Keratinocyte (primary cell): ENCODE data around the gene TFRC. TPM values are rescaled to one million over a fixed set of nuclear protein-coding genes. Genes with fewer than 3 reads are reported as not detected.
"Not testable (repeated sequence)": the region's sequence is repeated elsewhere in the genome, so short reads cannot be mapped to it uniquely, and the experiment has no call there.

Experiments used
- DNase-seq: peaks from one replicate; pipeline ENCODE4 v3.0.0-alpha.2; 2011; ENCODE audit warnings: low read depth, missing footprints, low spot score
- FAIRE-seq: peaks from 2 replicates; lab custom pipeline; 2011; peaks lifted over from hg19 to GRCh38; lab: Jason Lieb, UNC
- H2AFZ ChIP-seq: 2 replicates; pipeline ENCODE4 v1.6.0; 2012; ENCODE audit warnings: low read length, control low read depth, inconsistent platforms; ENCODE audit not compliant: control insufficient read depth
- H3K27ac ChIP-seq: 2 replicates; pipeline ENCODE4 v1.5.1; 2011; ENCODE audit warnings: low read length; ENCODE audit not compliant: control insufficient read depth, insufficient read depth
- H3K27me3 ChIP-seq: 3 replicates; pipeline ENCODE4 v1.6.0; 2011; ENCODE audit warnings: low read length; ENCODE audit not compliant: control insufficient read depth, insufficient read depth; ENCODE audit errors: extremely low read depth
- H3K36me3 ChIP-seq, 2 experiments: 2 replicates in 1 of 2; 3 replicates in 1 of 2; pipeline ENCODE4 v1.5.1; 2011; ENCODE audit warnings: low read length in 2 of 2, mild to moderate bottlenecking in 1 of 2; ENCODE audit not compliant: control insufficient read depth in 2 of 2, insufficient read depth in 2 of 2; ENCODE audit errors: extremely low read depth in 1 of 2
- H3K4me1 ChIP-seq: 3 replicates; pipeline ENCODE4 v1.5.1; 2011; ENCODE audit warnings: low read length; ENCODE audit not compliant: control insufficient read depth, insufficient read depth; ENCODE audit errors: extremely low read depth
- H3K4me2 ChIP-seq: 3 replicates; pipeline ENCODE4 v1.6.0; 2011; ENCODE audit warnings: low read depth, low read length; ENCODE audit not compliant: control insufficient read depth, insufficient read depth; ENCODE audit errors: extremely low read depth
- H3K4me3 ChIP-seq, 3 experiments: fragments of 200-600 bp in 1 of 3; sonication (generic) in 1 of 3; 2 replicates in 2 of 3; 3 replicates in 1 of 3; pipeline ENCODE4 v1.5.1; 2011 to 2016; ENCODE audit warnings: low read length in 3 of 3, mild to moderate bottlenecking in 3 of 3, control low read depth in 2 of 3, inconsistent platforms in 1 of 3, low read depth in 1 of 3, mixed read lengths in 1 of 3, mixed run types in 1 of 3, moderate library complexity in 1 of 3; ENCODE audit not compliant: control insufficient read depth in 2 of 3, insufficient read depth in 2 of 3; ENCODE audit errors: extremely low read depth in 1 of 3
- H3K79me2 ChIP-seq: 2 replicates; pipeline ENCODE4 v1.6.0; 2012; ENCODE audit warnings: low read length; ENCODE audit not compliant: control insufficient read depth, insufficient read depth
- H3K9ac ChIP-seq: 3 replicates; pipeline ENCODE4 v1.6.0; 2011; ENCODE audit warnings: low read length; ENCODE audit not compliant: control insufficient read depth, insufficient read depth; ENCODE audit errors: extremely low read depth
- H3K9me1 ChIP-seq: 3 replicates; pipeline ENCODE4 v1.6.0; 2011; ENCODE audit warnings: low read length; ENCODE audit not compliant: control insufficient read depth, insufficient read depth; ENCODE audit errors: extremely low read depth
- H3K9me3 ChIP-seq: 2 replicates; pipeline ENCODE4 v1.5.1; 2012; ENCODE audit warnings: low read depth, low read length; ENCODE audit not compliant: control insufficient read depth
- H4K20me1 ChIP-seq: 3 replicates; pipeline ENCODE4 v1.6.0; 2011; ENCODE audit warnings: low read length; ENCODE audit not compliant: control insufficient read depth, insufficient read depth; ENCODE audit errors: extremely low read depth
- CTCF ChIP-seq, 3 experiments: IDR thresholded peaks in 1 of 3; conservative IDR thresholded peaks in 1 of 3; optimal IDR thresholded peaks in 1 of 3; 2 replicates in 2 of 3; 3 replicates in 1 of 3; pipeline versions ENCODE3 to v1.5.1; 2011; ENCODE audit warnings: low read length in 3 of 3, mild to moderate bottlenecking in 3 of 3, moderate library complexity in 2 of 3, control low read depth in 1 of 3, inconsistent platforms in 1 of 3; ENCODE audit not compliant: insufficient read depth in 2 of 3; ENCODE audit errors: extremely low read depth in 1 of 3
- EZH2 ChIP-seq: IDR thresholded peaks from one replicate; pipeline ENCODE4 v1.6.1; 2012; ENCODE audit warnings: inconsistent platforms, mild to moderate bottlenecking, low read length, moderate library complexity
- dilution Hi-C: fragments of 300-500 bp; cut with MboI; formaldehyde crosslinking; loops from one replicate; pipeline ENCODE4 v1.7.0; 2020; ENCODE audit warnings: low sequenced_read_pairs; ENCODE audit not compliant: extremely low pct_ligation_motif_present
- polyA plus RNA-seq, 5 experiments: library from polyadenylated mRNA; depleted of rRNA in 3 of 5; stranded (reverse) in 3 of 5; stranded (forward) in 1 of 5; unstranded in 1 of 5; fragments of >200 nt; gene quantifications; 1 replicate in 1 of 5; 2 replicates in 3 of 5; 3 replicates in 1 of 5; pipeline versions ENCODE4 v1.2.1 to v1.2.3, GENCODE V29; 2011 to 2012; ENCODE audit warnings: missing spikeins in 2 of 5, low read depth in 1 of 5, low replicate concordance in 1 of 5

TFRC gene
- polyA plus RNA-seq, 1 donor (not counting 4 experiments of a cell fraction or from before 2014, with no cell fraction given): 109 TPM

DNA sequence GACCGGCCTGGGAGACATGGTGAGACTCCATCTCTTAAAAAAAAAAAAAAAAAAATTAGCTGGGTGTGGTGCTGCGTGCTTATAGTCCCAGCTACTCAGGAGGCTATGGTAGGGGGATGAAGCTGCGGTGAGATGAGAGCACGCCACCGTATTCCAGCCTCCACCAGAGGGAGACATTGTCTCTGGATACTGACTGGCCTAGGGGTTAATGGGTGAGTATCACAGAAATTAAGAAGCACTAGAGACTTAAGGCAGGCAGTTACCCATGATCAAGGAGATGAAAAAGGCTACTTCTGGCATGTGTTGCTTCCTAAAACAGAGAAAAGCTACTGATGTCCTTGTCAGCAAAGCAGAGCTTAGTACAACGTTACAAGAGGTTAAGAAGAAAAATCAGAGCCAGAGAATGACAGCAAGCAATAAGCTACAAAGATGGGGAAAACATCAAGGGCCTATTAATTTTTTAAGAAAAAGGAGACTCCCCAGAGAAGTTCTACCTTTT is 8.6 kb downstream of the TFRC start:
- TF ChIP-seq CTCF (optimal IDR thresholded peaks at IDR 0.05 in 1 of 3, IDR thresholded peaks at IDR 0.05 in 1 of 3, conservative IDR thresholded peaks at IDR 0.05 in 1 of 3; ENCODE audit: extremely low read depth in 1 of 3, insufficient read depth in 2 of 3, low read length in 3 of 3) (peak; percentile 73 to 89 (median 80)), EZH2 (no peak)
- H2AFZ ChIP-seq: no peak overlapping the region
- no peak overlapping the region for H3K9ac ChIP-seq
- H3K4me2 ChIP-seq: no peak overlapping the region
- no peaks in the 10 kb centered on the region for H3K9me1 ChIP-seq
- H3K27ac ChIP-seq: no peak overlapping the region
- no peaks in the 10 kb centered on the region for H3K9me3 ChIP-seq
- H3K79me2 ChIP-seq: peaks cover 41% of the 10 kb centered on the region
- FAIRE-seq (peak; percentile 78), DNase-seq (peak; percentile 23)
- no peaks in the 10 kb centered on the region for H3K27me3 ChIP-seq
- peaks cover 6% of the 10 kb centered on the region for H4K20me1 ChIP-seq
- H3K36me3 ChIP-seq: peaks cover 24 to 41% of the 10 kb centered on the region in 2 experiments
- dilution Hi-C loops: no loop called here
- H3K4me3 ChIP-seq: no peak overlapping the region
- H3K4me1 ChIP-seq: no peaks in the 10 kb centered on the region

DNA sequence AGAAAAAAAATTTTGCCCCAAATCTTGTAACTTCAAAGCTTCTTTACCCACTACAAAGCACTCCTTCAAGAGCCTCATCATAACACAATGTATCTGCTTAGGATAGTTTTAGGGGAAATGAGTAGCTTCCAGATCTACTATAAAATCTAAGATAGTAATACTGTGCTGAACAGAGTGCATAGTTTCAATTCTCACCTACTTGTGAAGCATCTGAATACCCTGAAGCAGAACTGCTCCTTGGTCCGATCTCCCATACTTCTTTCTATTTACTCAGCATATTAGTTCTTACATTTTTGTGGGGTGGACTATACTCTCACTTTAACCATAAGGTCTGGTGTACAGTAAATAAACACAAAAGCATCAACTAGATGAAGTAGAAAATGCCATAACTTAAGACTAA is 9.6 kb downstream of the TFRC start:
- dilution Hi-C loops: no loop called here
- Histone ChIP-seq H3K4me3 (no peak overlapping the region), H3K36me3 (peaks cover 27 to 51% of the 10 kb centered on the region in 2 experiments), H3K27me3 (no peaks in the 10 kb centered on the region), H3K9me3 (no peaks in the 10 kb centered on the region), H3K4me2 (no peak overlapping the region), H2AFZ (no peak overlapping the region), H3K9ac (no peak overlapping the region), H3K27ac (no peak overlapping the region), H3K79me2 (peaks cover 32% of the 10 kb centered on the region), H3K4me1 (no peaks in the 10 kb centered on the region), H4K20me1 (peaks cover 10% of the 10 kb centered on the region), H3K9me1 (no peaks in the 10 kb centered on the region)
- TF ChIP-seq CTCF (optimal IDR thresholded peaks at IDR 0.05 in 1 of 3, IDR thresholded peaks at IDR 0.05 in 1 of 3, conservative IDR thresholded peaks at IDR 0.05 in 1 of 3; ENCODE audit: extremely low read depth in 1 of 3, insufficient read depth in 2 of 3, low read length in 3 of 3) (no peak), EZH2 (no peak)
- DNase-seq (no peak), FAIRE-seq (no peak)

DNA sequence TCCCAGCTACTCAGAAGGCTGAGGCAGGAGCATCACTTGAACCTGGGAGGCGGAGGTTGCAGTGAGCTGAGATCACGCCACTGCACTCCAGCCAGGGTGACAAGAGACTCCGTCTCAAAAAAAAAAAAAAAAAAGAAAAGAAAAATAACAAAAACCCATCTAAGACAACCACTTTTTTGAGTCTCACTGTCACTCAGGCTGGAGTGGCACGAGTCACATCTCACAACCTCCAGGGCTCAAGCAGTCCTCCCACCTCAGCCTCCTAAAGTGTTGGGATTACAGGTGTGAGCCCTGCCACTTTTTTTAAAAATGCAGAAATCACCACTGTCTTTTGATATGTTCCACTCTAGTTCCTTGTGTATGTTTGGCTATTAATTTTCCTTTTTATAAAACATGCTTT is 13.1 kb downstream of the TFRC start:
- H2AFZ ChIP-seq, H3K27ac ChIP-seq, H4K20me1 ChIP-seq, dilution Hi-C loops, H3K9ac ChIP-seq, H3K9me1 ChIP-seq, H3K4me2 ChIP-seq, FAIRE-seq, H3K9me3 ChIP-seq, H3K27me3 ChIP-seq, H3K4me3 ChIP-seq, DNase-seq, H3K4me1 ChIP-seq, H3K79me2 ChIP-seq: not testable (repeated sequence)
- peaks cover 31 to 42% of the 10 kb centered on the region in 2 experiments for H3K36me3 ChIP-seq
